Measurements from ENCODE around the gene FCAMR.

The FCAMR gene

DNA sequence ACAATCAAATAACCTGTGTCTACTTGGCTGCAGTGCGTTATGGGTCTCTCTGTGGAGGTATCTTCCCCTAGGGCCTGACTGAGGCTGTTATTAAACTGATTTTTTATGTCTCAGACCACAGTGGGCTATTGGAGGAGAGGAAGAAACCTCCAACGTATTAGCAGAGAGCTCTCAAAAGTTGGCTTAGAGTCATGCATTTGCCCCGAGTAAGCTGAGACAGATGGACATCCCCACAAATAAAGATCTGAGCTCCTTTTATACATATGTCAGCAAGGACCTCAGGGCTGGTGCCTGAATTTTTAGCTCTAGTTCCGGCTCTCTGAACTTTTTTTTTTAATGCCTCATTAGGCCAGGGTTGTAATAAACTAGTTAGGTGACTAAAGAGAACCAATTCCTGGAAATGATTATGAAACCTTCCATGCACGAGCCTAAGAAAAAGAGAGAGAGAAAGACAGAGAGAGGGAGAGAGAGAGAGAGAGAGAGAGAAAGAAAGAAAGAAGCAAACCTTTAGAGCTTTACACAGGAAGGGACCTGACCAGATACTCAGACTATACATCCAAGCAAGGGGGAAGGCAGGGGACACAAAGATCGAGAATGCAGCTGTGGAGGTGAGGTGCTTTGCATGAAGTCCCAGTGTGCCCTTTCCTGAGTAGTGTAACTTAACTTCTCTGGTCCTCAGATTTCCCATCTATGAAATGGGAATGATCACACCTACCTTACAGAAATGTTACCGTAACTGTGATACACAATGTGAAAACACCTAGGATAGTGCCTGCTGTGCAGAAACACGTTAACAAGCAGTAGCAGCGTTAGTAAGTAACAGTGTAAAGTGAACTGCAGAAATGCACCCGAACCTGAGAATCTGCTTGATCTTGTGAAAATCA lies 15.6 kb downstream of the FCAMR start:
- DNase-seq (ENCODE audit: insufficient read length) (no peak), FAIRE-seq (no peak)
- TF ChIP-seq POLR2AphosphoS5 (IDR thresholded peaks at IDR 0.05; ENCODE audit: low read depth, low read length) (no peak), POLR2A (IDR thresholded peaks at IDR 0.05; ENCODE audit: low read depth, low read length) (no peak), TAF1 (IDR thresholded peaks at IDR 0.05; ENCODE audit: borderline replicate concordance, low read depth, low read length) (no peak)

- TF ChIP-seq POLR2AphosphoS5 (IDR thresholded peaks at IDR 0.05; ENCODE audit: low read depth, low read length) (no peak), TAF1 (IDR thresholded peaks at IDR 0.05; ENCODE audit: borderline replicate concordance, low read depth, low read length) (no peak), POLR2A (IDR thresholded peaks at IDR 0.05; ENCODE audit: low read depth, low read length) (no peak)
- no peak for DNase-seq (ENCODE audit: insufficient read length)
- FAIRE-seq: no peak
These were observed 16.6 kb downstream of the FCAMR start for GRCh38 chr1:206953626-206954025.

DNA sequence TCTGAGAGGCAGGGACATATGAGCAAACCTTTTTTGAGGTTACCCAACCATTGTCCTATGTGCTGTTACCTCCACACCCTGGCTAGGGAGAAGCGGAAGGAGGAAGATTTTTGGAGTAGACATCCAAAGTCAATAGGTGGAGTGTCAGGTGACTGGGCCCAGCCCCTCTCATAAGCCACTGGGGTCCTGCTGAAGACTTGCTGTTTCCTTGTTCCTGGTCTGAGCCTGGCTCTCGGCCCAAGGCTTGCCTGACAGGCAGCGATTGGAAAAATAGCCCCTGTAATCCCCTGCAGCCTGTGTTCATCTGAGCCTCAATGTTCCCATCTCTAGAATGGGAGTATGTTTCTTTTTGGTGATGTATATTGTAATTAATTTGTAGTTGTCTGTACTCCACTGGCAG lies 17.1 kb downstream of the FCAMR start:
- no peak for FAIRE-seq
- TF ChIP-seq POLR2A (IDR thresholded peaks at IDR 0.05; ENCODE audit: low read depth, low read length): no peak
- no peak for TF ChIP-seq POLR2AphosphoS5 (IDR thresholded peaks at IDR 0.05; ENCODE audit: low read depth, low read length)
- TF ChIP-seq TAF1 (IDR thresholded peaks at IDR 0.05; ENCODE audit: borderline replicate concordance, low read depth, low read length): no peak
- no peak for DNase-seq (ENCODE audit: insufficient read length)

GRCh38 chr1:206952171-206952570 lies 18.1 kb downstream of the FCAMR start:
- no peak for FAIRE-seq

GRCh38 chr1:206951318-206952100 lies 18.8 kb downstream of the FCAMR start:
- DNase-seq (ENCODE audit: insufficient read length) (no peak), FAIRE-seq (no peak)
- TF ChIP-seq TAF1 (IDR thresholded peaks at IDR 0.05; ENCODE audit: borderline replicate concordance, low read depth, low read length): no peak
- no peak for TF ChIP-seq POLR2A (IDR thresholded peaks at IDR 0.05; ENCODE audit: low read depth, low read length)
- no peak for TF ChIP-seq POLR2AphosphoS5 (IDR thresholded peaks at IDR 0.05; ENCODE audit: low read depth, low read length)

More at GRCh38 chr1:206952171-206952570, 18.1 kb downstream of the FCAMR start:
- TF ChIP-seq TAF1 (IDR thresholded peaks at IDR 0.05; ENCODE audit: borderline replicate concordance, low read depth, low read length) (no peak), POLR2A (IDR thresholded peaks at IDR 0.05; ENCODE audit: low read depth, low read length) (no peak), POLR2AphosphoS5 (IDR thresholded peaks at IDR 0.05; ENCODE audit: low read depth, low read length) (no peak)
- DNase-seq (ENCODE audit: insufficient read length): no peak

DNA sequence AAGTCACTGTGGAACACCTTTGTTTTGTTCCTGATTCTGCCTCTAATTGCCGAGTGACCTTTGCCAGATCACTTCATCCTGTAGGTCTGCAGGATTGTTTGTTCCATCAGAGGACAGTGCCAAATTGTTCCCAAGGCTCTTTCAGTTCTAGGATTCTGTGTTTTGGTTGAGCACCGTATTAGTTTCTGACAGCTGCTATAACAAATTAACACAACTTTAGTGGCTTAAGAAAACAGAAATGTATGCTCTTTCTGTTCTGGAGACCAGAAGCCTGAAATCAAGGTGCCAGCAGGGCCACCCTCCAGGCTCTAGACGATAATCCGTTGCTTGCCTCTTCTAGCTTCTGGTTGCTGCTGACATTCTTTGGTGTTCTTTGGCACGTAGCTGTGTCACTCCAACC lies 20.6 kb downstream of the FCAMR start:
- TF ChIP-seq TAF1 (IDR thresholded peaks at IDR 0.05; ENCODE audit: borderline replicate concordance, low read depth, low read length) (no peak), POLR2AphosphoS5 (IDR thresholded peaks at IDR 0.05; ENCODE audit: low read depth, low read length) (no peak), POLR2A (IDR thresholded peaks at IDR 0.05; ENCODE audit: low read depth, low read length) (no peak)
- DNase-seq (ENCODE audit: insufficient read length) (no peak), FAIRE-seq (no peak)

GRCh38 chr1:206949208-206949607 lies 21.1 kb downstream of the FCAMR start:
- no peak for FAIRE-seq
- no peak for DNase-seq (ENCODE audit: insufficient read length)
- TF ChIP-seq TAF1 (IDR thresholded peaks at IDR 0.05; ENCODE audit: borderline replicate concordance, low read depth, low read length) (no peak), POLR2A (IDR thresholded peaks at IDR 0.05; ENCODE audit: low read depth, low read length) (no peak), POLR2AphosphoS5 (IDR thresholded peaks at IDR 0.05; ENCODE audit: low read depth, low read length) (no peak)

DNA sequence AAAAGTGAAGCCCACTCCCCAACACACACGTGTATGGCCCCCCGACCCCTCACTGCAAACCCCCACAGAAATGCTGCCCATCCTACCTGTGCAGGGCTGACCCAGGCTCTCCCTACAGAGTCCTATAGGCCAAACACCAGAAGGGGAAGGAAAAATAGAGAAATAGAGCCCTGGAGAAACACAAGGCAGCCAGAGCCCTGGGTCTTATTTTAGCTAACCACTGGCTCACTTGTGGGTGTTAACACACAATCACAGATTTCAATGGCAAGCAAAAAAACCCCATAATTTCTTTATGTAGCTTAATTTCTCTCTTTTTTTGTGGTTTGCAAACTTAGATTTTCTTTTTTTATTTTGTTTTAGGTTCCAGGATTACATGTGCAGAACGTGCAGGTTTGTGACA lies 23.0 kb downstream of the FCAMR start:
- TF ChIP-seq POLR2A (IDR thresholded peaks at IDR 0.05; ENCODE audit: low read depth, low read length) (no peak), TAF1 (IDR thresholded peaks at IDR 0.05; ENCODE audit: borderline replicate concordance, low read depth, low read length) (no peak), POLR2AphosphoS5 (IDR thresholded peaks at IDR 0.05; ENCODE audit: low read depth, low read length) (no peak)
- no peak for FAIRE-seq
- no peak for DNase-seq (ENCODE audit: insufficient read length)

DNA sequence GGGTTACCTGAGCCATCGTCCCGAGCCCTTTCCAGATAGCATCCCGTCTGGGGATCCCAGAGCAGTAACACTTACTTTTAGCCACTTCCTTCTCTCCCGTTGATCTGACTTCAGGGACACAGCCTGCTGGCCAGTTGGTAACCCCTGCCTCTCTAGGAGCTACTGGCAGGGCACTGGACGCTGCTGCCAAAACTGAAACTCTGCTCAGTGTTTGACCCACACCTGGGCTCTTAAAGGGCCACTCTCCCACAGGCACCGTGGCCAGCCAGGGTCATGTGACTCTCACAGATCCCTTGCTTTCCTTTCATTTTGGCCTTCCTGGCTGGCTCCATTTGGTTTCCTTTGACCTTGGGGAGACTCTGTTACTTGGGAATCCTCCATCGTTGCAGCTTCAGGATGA lies 24.0 kb downstream of the FCAMR start, which contains the start of gene PIGR:
Gene PIGR, minus strand, starts transcription at position 206 of the 400 bp plus-strand sequence. CDS start 5,935 bp downstream, outside the sequence.
- DNase-seq (ENCODE audit: insufficient read length) (no peak), FAIRE-seq (no peak)
- TF ChIP-seq POLR2AphosphoS5 (IDR thresholded peaks at IDR 0.05; ENCODE audit: low read depth, low read length) (no peak), POLR2A (IDR thresholded peaks at IDR 0.05; ENCODE audit: low read depth, low read length) (no peak), TAF1 (IDR thresholded peaks at IDR 0.05; ENCODE audit: borderline replicate concordance, low read depth, low read length) (no peak)

GRCh38 chr1:206945779-206946178 lies 24.5 kb downstream of the FCAMR start:
- DNase-seq (ENCODE audit: insufficient read length) (no peak), FAIRE-seq (no peak)
- TF ChIP-seq TAF1 (IDR thresholded peaks at IDR 0.05; ENCODE audit: borderline replicate concordance, low read depth, low read length) (no peak), POLR2A (IDR thresholded peaks at IDR 0.05; ENCODE audit: low read depth, low read length) (no peak), POLR2AphosphoS5 (IDR thresholded peaks at IDR 0.05; ENCODE audit: low read depth, low read length) (no peak)

DNA sequence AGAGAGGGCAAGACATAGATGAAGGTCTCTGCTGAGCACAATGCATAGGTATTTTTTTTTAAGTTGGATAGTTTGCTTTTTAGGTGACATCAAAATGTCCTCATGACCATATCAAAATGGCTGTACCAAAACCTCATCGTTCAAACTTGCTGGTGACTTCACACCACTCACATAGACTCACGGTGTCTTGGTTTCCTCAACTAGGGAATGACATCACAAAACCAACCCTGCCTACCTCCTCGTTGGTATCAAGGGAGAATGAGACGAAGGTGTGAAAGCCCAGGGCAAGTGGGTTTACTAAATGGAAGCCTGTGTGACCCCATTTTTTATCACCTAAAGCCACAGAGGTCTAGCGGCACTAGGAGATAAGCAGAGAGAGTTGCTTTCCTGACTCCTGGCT lies 25.6 kb downstream of the FCAMR start:
- FAIRE-seq: no peak
- no peak for TF ChIP-seq TAF1 (IDR thresholded peaks at IDR 0.05; ENCODE audit: borderline replicate concordance, low read depth, low read length)
- no peak for TF ChIP-seq POLR2AphosphoS5 (IDR thresholded peaks at IDR 0.05; ENCODE audit: low read depth, low read length)
- TF ChIP-seq POLR2A (IDR thresholded peaks at IDR 0.05; ENCODE audit: low read depth, low read length): no peak

More for the DNA sequence above, 25.6 kb downstream of the FCAMR start:
- no peak for DNase-seq (ENCODE audit: insufficient read length)

Measured in GM12892 (cell line).